Fibroblast of skin of scalp (primary cell): ENCODE data around the gene CORO7.
A peak's percentile ranks its signal among the peaks of the same experiment; 100 is the strongest.

Experiments used
- DNase-seq: peaks from one replicate; pipeline ENCODE4 v3.0.0-alpha.2; 2013

CORO7 gene

DNA sequence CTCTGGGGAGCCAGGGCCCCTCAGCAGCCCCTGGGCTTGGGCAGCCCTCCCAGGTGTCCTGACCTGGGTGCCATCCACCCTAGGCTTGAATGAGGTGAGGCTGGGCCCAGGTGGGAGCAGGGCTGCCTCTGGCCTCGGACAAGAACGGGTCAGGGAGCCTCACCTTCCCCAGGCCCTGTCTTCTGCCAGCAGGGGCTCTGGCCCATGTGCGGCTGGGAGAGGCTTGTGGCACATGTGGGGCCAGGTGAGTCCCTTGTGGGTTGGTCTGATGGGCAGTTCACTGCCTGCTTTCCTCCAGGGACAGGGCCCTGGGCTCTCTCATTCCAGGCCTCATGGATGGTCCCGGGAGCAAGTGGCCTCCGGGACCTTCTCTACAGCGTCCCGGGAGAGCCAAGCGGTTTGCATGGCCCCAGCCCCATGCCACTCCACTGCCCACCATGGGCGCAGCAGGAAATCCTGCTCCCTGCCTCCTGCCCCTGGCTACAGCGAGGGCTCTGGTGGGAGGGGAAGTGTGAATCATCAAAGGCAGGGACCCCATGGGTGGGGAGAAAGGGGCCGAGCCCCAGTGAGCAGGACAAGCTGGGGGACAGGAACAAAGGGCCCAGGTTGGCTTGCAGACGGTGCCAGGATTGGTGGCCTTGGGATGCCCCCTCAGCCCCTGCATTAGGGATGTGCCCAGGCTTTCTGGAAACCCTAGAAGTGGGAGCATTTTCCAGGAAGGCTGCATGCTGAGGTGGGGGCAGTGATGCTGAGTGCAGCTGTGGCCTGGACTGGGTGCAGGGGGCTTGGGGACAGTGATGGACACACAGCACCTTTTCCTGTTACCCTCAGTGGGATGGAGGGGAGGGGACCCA, 32.6 kb downstream of the CORO7 start:
- DNase-seq: no peak

DNA sequence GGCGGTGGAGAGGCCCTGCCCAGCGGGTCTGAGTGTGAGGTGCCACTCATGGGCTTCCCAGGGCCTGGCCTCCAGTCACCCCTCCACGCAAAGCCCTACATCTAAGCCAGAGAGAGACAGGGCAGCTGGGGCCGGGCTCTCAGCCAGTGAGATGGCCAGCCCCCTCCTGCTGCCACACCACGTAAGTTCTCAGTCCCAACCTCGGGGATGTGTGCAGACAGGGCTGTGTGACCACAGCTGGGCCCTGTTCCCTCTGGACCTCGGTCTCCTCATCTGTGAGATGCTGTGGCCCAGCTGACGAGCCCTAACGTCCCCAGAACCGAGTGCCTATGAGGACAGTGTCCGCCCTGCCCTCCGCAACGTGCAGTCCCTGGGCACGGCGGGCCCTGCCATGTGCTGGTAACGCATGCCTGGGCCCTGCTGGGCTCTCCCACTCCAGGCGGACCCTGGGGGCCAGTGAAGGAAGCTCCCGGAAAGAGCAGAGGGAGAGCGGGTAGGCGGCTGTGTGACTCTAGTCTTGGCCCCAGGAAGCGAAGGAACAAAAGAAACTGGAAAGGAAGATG, 33.5 kb downstream of the CORO7 start:
- no peak for DNase-seq

DNA sequence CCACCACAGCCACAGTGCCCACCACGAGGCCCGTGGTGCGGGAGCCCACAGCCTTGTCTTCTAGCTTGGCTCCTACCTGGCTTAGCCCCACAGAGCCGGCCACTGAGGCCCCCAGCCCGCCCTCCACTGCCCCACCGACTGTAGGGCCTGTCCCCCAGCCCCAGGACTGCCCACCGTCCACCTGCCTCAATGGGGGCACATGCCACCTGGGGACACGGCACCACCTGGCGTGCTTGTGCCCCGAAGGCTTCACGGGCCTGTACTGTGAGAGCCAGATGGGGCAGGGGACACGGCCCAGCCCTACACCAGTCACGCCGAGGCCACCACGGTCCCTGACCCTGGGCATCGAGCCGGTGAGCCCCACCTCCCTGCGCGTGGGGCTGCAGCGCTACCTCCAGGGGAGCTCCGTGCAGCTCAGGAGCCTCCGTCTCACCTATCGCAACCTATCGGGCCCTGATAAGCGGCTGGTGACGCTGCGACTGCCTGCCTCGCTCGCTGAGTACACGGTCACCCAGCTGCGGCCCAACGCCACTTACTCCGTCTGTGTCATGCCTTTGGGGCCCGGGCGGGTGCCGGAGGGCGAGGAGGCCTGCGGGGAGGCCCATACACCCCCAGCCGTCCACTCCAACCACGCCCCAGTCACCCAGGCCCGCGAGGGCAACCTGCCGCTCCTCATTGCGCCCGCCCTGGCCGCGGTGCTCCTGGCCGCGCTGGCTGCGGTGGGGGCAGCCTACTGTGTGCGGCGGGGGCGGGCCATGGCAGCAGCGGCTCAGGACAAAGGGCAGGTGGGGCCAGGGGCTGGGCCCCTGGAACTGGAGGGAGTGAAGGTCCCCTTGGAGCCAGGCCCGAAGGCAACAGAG, 34.2 kb downstream of the CORO7 start:
- no peak for DNase-seq

DNA sequence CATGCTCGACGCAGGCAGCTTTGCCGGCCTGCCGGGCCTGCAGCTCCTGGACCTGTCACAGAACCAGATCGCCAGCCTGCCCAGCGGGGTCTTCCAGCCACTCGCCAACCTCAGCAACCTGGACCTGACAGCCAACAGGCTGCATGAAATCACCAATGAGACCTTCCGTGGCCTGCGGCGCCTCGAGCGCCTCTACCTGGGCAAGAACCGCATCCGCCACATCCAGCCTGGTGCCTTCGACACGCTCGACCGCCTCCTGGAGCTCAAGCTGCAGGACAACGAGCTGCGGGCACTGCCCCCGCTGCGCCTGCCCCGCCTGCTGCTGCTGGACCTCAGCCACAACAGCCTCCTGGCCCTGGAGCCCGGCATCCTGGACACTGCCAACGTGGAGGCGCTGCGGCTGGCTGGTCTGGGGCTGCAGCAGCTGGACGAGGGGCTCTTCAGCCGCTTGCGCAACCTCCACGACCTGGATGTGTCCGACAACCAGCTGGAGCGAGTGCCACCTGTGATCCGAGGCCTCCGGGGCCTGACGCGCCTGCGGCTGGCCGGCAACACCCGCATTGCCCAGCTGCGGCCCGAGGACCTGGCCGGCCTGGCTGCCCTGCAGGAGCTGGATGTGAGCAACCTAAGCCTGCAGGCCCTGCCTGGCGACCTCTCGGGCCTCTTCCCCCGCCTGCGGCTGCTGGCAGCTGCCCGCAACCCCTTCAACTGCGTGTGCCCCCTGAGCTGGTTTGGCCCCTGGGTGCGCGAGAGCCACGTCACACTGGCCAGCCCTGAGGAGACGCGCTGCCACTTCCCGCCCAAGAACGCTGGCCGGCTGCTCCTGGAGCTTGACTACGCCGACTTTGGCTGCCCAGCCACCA, 35.1 kb downstream of the CORO7 start:
- DNase-seq: no peak

DNA sequence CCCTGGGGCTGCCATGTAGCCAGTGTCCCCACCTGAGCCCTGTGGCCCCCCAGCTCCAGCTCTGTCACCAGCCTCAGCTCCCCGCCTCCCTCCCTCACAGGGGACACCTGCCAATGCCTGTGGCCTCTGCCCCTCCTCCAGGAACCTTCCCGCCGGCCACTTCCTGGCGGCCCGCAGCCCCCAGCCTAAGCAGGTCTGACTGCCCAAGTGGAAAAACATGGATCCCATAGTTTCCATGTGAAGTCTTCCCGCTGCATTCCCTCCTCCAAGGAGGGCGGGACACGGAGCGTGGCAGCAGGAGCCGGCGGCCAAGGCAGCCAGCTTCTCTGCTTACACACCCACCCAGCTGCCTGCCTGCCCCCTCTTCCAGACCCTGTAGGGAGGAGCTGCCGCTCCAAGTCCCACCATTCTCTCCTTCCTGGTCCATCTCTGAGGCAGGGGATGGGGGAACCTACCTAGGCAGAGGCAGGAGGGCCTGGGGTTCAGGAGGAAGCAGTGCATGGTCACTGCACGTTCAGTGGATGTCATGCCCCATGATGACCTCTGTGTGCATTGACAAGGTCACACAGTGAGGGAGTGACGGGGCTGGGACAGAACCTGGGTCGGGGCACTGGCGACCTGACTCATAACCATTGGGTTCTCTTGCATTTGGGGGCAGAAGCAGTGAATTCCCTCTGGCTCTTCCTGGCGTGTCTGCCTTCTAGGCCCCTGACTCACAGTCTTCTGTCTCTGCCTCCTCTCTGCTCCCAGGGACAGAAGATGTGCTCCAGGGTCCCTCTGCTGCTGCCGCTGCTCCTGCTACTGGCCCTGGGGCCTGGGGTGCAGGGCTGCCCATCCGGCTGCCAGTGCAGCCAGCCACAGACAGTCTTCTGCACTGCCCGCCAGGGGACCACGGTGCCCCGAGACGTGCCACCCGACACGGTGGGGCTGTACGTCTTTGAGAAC, 36.0 kb downstream of the CORO7 start:
- DNase-seq: no peak

DNA sequence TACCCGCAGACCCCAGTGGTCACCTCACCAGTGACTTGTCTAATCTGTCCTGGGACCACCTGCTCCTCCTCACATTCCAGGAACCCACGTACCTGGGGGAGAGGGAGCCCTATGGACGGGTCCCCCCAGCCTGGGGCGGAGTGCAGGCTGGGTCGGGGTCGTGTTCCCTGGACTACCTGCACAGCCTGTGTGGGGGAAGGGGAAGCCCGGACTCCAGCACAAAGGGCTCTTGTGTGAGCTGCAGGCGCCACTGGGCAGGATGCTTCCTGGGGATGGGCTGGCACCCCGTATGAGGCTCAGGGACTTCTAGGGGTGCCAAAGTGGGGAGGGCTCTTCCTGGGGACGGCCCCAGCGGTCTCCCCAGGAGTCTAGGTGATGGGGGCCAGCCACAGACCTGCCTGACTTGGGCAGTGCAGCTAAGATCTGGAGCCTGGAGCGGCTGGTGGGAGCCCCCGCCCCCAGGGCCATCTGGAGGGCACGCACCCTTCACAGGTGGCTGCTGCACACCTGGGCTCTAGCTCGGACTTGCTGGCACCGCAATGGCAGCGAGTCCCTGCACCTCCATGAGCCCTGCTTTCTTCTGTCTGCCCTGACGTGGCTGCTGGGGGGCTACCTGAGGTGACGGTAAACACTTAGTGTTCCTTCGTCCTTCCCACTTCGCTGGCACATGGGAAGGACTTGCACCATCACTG, 37.3 kb downstream of the CORO7 start:
- DNase-seq: no peak

DNA sequence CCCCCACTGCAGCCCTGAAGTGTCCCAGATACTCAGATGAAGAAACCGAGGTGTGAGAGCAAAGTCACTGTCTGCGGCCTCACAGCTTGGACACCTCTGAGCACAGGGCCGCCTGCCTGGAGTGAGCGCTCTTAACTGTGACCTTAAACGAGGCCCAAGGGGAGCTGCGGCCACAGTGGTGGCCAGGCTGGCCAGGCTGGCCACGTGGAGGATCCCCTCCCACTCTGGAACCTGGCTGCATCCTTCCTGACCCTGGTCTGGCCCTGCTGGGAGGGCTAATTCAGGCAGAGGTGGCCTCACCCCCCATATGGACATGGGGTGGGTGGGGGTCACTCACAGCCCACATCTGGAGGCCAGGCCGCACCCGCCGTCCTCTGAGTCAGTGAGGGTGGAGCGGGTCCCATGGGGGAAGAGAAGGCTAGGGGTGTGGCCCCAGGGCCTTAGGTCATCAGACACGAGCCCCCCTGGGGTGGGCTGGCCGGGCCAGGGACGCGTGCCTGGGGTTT, 38.2 kb downstream of the CORO7 start:
- DNase-seq: no peak

DNA sequence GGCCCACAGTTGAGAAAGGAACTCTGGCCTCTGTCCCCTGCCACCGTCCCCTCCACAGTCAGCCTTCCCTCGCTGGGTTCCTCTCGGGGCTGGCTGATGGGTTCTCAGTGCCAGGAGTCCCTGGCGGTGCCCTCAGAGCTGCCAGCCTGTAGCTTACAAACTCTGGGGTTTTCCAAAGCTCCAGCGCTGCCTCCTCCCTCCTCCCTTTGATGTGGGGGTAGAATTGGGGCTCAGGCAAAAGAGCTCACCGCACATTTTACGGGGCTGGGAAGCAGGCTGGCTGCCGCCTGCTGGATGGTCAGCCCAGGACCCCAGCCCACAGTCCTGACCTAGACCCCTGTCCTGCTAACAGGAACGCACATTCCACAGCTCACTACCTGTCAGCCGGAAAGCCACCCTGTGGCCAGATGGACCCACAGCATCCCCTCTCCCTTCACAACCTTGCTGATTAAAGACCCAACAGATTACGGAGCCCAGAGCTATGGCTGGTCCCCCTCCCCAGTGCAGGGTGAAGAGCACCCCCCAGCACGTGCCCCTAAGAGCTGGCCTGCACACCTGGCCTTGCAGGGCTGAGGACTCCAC, 38.7 kb downstream of the CORO7 start:
- DNase-seq: no peak

DNA sequence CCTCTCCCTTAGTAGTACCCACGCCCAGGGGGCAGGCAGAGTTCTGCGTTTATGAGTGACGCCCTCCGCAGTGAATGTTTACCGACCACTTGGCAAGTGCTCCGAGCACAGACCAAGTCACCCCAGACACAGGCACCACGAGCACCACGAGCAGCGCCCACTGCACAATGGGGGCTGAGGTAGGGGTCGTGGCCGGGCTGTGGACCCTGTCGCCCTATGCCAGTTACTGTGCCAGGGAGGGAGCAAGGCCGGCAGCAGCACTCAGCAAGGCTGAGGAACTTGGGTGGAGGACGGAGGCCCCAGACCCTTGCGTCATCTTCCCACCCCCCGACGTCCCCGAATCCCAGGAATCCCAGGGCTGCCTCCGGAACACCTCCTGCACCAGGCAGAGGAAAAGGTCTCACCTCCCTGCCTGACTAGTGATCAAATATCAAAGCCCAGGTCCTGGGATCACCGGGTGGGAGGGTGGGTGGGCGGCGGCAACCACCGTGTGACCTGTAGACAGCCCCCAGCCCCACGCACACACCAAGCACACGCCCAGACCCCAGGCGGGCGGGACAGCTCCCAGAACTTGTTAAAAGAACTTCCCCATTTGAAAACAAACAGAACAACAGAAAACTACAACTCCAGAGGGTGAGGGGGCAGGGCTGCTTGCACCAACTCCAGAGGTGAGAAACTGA, 39.4 kb downstream of the CORO7 start:
- no peak for DNase-seq

DNA sequence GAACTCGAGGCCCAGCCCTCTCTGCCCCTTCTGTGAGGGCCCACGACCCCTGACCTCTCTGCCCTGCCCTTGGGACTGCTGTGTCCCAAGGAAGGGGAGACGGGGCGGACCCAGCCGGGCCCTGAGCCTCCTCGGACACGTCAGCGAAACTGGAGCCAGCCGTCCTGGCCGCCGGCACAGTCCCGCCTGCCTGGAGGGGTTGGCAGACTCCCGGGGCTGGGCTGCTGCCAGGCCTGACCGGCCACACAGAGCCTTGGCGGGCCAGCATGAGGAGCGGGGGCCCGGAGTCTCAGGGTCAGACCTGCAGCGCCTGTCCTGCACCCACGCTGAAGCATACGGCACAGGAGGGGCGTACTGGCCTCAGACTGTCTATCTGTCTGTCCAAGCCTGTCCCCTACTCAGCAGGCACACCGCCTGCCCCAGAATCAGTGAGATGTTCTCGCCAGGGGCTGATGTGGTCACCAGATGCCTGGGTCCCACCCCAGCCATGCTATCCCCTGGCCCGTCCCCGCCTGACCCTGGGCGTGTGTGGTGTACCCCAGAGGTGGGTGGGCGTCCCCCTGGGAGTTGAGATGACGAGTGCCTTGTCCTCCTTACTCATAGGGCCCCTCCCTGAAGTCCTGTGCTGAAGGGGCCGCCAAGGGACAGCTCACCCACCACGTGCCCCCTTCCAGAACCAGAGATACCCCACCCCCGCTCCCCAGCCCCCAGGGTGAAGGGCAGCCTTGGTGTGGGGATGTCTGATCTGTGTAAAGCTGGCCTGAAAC, 40.1 kb downstream of the CORO7 start:
- peak; percentile 68 for DNase-seq

DNA sequence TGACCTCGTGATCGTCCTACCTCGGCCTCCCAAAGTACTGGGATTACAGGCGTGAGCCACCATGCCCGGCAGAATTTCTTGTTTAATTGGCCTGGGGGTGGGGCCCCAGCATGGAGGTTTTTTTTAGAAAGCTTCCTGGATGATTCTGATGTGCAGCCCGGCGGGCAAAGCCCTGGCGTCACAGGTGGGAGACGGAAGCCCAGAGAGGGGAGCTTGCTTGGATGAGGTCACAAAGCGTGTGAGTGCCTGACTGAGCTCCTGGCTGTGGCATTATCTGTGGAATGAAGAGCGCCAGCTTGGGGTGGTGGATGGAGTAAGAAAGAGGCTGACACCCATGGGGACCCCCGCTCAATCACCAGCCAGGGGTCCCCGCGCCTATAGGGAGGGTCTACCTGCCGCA, 40.7 kb downstream of the CORO7 start:
- no peak for DNase-seq

DNA sequence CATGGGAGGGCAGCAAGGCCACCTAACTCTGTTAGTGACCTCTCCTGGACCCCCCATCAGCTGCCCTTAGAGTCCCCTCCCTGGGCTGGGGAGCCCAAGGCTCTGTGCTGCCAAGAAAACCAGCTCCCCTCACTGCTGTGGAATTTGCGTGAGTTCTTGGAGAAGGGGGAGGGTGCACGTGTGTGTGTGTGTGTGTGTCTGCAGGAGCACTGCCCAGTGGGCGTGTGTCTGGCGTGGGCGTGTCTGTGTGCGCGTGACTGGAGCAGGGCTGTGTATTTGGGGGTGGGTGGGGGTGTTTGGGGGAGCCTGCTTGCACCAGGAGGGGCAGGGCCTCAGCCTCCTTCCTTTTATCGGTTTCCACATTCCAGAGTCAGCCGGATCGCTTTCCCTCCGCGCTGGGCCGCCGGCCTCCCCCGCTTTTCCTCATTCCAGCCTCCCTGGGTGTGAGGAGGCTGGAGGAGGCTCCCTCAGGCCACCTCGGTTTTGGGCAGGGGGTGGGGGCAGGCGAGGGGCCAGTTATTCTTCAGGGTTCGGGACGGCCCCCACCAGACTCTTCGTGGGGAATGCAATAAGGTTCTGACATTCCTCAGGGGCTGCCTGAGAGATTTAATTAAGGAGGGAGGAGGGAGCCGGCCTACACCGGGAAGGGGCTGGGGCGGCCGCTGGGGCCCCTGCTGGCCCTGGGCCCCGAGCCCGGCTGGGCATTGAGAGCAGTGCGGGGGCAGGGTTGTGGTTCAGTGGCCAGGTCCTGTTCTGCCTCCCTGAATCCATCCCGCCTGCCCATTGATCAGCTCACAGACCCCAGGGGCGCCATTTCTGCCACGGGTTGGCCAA, 42.3 kb downstream of the CORO7 start:
- peak; percentile 98 for DNase-seq

DNA sequence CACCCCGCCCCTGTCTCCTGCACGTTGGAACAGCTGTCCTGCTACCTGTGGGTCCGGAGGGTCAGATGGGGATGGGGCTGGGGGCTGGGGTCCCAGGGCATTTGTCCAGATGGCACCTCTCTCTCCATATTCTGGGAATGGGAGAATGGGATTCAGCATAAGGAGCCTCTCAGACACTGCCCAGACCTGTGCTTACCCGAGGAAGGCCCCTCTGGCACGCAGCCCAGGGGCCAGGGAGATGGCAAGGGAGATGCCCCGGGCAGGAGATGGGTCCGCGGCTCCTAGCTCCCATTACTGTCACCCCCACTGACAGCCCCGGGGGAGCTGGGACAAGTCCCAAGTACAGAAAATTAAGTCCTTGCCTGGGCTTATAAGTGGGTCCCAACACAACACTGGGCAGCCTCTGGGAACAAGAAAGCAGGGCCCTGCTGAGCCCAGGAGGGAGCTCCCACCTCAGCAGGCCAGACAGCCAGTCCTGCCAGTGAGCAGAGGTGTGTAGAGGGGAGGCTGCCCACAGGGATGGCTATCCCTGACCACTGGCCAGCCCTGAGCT, 43.0 kb downstream of the CORO7 start:
- DNase-seq: peak; percentile 56

DNA sequence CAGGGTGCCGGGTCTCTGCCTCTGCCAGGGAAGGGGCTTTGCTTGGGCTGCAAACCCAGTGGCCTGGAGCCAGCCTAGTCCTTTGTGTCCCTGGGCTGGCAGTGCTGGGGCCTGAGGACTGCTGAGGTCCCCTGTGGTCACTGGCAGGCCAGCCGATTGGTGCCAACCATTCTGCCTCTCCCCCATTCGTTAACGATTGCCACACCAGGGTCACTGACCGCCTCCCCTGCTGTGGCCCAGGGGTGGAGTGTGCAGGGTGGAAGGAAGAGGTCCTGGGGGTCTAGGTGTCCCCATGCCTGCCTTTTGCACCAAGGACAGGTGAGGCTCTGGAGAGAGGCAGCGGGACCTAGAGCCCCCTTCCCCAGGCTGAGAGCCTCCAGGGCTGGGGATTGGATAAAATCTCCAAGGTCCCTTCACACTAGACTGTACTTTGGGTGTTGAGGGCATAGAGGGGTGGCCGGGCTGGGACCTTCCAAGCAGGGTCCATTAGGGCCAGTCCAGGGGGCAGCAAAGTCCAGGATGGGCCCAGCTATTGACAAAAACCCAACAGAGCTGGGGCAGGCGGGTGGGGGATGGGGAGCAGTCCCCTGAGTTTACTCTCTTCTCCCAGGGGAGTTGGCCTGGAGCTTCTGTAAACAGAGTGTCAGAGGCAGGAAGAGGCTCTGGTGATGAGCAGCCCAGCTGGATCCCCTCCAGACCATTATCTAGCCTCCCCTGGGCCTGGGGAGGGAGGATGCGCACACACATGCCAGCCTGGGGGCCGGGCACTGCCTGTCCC, 43.6 kb downstream of the CORO7 start:
- DNase-seq: peak; percentile 90

DNA sequence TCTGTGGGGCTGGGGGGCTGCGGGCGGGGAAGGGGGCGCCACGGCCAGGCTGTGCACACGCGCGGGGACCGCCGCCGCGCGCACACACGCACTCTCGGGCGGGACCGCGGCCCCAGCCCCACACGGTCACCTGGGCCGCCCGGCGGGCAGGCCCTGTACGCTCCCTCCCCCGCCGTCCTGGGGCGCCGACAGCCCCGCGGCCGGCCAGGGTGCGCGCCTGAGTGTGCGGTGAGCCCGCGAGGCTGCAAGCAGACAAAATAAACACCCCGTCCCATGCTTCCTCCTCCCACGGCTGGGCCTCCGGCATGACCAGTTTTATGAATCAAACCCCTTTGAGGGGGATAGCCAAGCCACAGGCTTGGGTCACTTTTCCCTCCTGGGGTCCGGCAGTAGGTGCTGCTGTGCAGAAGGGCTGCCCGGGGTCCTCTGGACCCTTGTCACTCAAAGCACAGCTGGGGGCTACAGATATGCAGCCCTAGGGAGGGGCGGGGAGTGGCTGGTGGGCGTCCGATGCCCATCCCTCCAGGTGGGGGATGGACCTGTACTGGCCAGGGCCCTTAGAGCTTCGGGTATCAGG, 44.3 kb downstream of the CORO7 start:
- DNase-seq: no peak

DNA sequence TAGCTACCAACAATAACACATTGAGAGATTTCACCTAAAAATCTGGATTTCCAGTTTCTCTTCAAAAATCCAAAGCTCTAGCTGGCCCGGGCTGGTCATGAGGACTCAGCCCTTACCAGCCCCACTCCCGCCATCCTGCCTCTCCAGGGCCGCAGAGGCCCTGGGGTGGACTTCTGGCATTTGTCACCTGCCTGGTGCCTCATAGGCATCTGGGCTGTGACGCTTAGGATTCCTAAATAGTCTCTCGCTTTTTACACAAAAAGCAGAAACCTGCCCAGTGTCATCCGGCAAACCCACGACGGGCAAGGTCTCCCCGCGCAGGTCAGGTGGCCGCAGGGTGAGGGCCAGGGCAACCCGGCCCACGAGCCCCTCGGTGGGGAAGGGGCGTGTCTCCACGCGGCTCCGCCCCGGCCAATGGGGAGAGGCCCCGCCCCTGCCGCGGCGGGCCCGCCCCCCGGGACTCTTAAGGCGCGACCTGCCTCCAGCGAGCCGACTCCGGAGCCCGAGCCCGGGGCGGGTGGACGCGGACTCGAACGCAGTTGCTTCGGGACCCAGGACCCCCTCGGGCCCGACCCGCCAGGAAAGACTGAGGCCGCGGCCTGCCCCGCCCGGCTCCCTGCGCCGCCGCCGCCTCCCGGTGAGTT, 44.9 kb downstream of the CORO7 start, which contains the start of gene VASN:
Gene VASN, plus strand, starts transcription at position 492 of the 644 bp plus-strand sequence. CDS start 9,030 bp downstream, outside the sequence.
- DNase-seq: peak; percentile 84
